ENCODE measurements around the gene FBH1.
"Not testable (repeated sequence)": the region's sequence is repeated elsewhere in the genome, so short reads cannot be mapped to it uniquely, and the experiment has no call there.

FBH1 gene

GRCh38 chr10:5860066-5860465 is 30.0 kb upstream of the FBH1 start:
- no peaks in the 10 kb centered on the region for H3K27me3 ChIP-seq (ENCODE audit: control insufficient read depth, low read length)
- H3K4me1 ChIP-seq (ENCODE audit: control insufficient read depth, low read length), result peaks cover 8% of the 10 kb centered on the region
- no peak overlapping the region for H3K4me3 ChIP-seq (ENCODE audit: low read length)
- no peaks in the 10 kb centered on the region for H3K79me2 ChIP-seq (ENCODE audit: control insufficient read depth, low read length)
- H3K36me3 ChIP-seq (ENCODE audit: control insufficient read depth, low read length), result no peaks in the 10 kb centered on the region
- peaks cover 3% of the 10 kb centered on the region; the same call in 1 of the 2 replicates for H3K9me3 ChIP-seq (ENCODE audit: control insufficient read depth, insufficient read depth, low read length)
- no peaks in the 10 kb centered on the region for H4K20me1 ChIP-seq (ENCODE audit: control insufficient read depth, insufficient read depth, low read depth, low read length)
- H3K9me2 ChIP-seq (replicated peaks; ENCODE audit: control insufficient read depth, low read length), result no peaks in the 10 kb centered on the region
- H3K27ac ChIP-seq (ENCODE audit: low read depth, low read length), result no peak overlapping the region
- H3F3A ChIP-seq (ENCODE audit: control insufficient read depth, insufficient read depth), result no peaks in the 10 kb centered on the region
- H3K4me2 ChIP-seq (ENCODE audit: low read length), result no peak overlapping the region
- no peak for TF ChIP-seq CTCF (IDR thresholded peaks at IDR 0.05; ENCODE audit: low read depth, low read length, poor library complexity, severe bottlenecking)
- TF ChIP-seq EZH2phosphoT487 (IDR thresholded peaks at IDR 0.05; ENCODE audit: borderline replicate concordance, low read length), result no peak

- Histone ChIP-seq H3K9me2 (replicated peaks; ENCODE audit: control insufficient read depth, low read length) (no peaks in the 10 kb centered on the region), H3K27me3 (ENCODE audit: control insufficient read depth, low read length) (no peaks in the 10 kb centered on the region), H3K4me1 (ENCODE audit: control insufficient read depth, low read length) (peaks cover 18% of the 10 kb centered on the region), H3K4me3 (ENCODE audit: low read length) (no peak overlapping the region), H3K36me3 (ENCODE audit: control insufficient read depth, low read length) (no peaks in the 10 kb centered on the region), H3K9me3 (ENCODE audit: control insufficient read depth, insufficient read depth, low read length) (peaks cover 3% of the 10 kb centered on the region; the same call in 1 of the 2 replicates), H3K27ac (ENCODE audit: low read depth, low read length) (no peak overlapping the region), H3K4me2 (ENCODE audit: low read length) (peak overlapping the region; percentile 30), H3K79me2 (ENCODE audit: control insufficient read depth, low read length) (no peaks in the 10 kb centered on the region), H4K20me1 (ENCODE audit: control insufficient read depth, insufficient read depth, low read depth, low read length) (no peaks in the 10 kb centered on the region), H3F3A (ENCODE audit: control insufficient read depth, insufficient read depth) (no peaks in the 10 kb centered on the region)
- TF ChIP-seq CTCF (IDR thresholded peaks at IDR 0.05; ENCODE audit: low read depth, low read length, poor library complexity, severe bottlenecking) (no peak), EZH2phosphoT487 (IDR thresholded peaks at IDR 0.05; ENCODE audit: borderline replicate concordance, low read length) (no peak)
Measured at GRCh38 chr10:5862360-5862961, 27.6 kb upstream of the FBH1 start.

- peaks cover 18% of the 10 kb centered on the region for H3K4me1 ChIP-seq (ENCODE audit: control insufficient read depth, low read length)
- not testable (repeated sequence) for H3K27ac ChIP-seq (ENCODE audit: low read depth, low read length); H3F3A ChIP-seq (ENCODE audit: control insufficient read depth, insufficient read depth); H3K9me3 ChIP-seq (ENCODE audit: control insufficient read depth, insufficient read depth, low read length); H3K9me2 ChIP-seq (replicated peaks; ENCODE audit: control insufficient read depth, low read length); H4K20me1 ChIP-seq (ENCODE audit: control insufficient read depth, insufficient read depth, low read depth, low read length); H3K36me3 ChIP-seq (ENCODE audit: control insufficient read depth, low read length); H3K4me3 ChIP-seq (ENCODE audit: low read length); H3K27me3 ChIP-seq (ENCODE audit: control insufficient read depth, low read length); H3K79me2 ChIP-seq (ENCODE audit: control insufficient read depth, low read length)
- peak overlapping the region; percentile 30; the same call in 1 of the 2 replicates for H3K4me2 ChIP-seq (ENCODE audit: low read length)
Measured at GRCh38 chr10:5862981-5863685, 26.9 kb upstream of the FBH1 start.

GRCh38 chr10:5866451-5867081 is 23.5 kb upstream of the FBH1 start:
- not testable (repeated sequence) for H3K9me3 ChIP-seq (ENCODE audit: control insufficient read depth, insufficient read depth, low read length); H4K20me1 ChIP-seq (ENCODE audit: control insufficient read depth, insufficient read depth, low read depth, low read length); H3F3A ChIP-seq (ENCODE audit: control insufficient read depth, insufficient read depth); H3K27me3 ChIP-seq (ENCODE audit: control insufficient read depth, low read length); H3K27ac ChIP-seq (ENCODE audit: low read depth, low read length); H3K79me2 ChIP-seq (ENCODE audit: control insufficient read depth, low read length); H3K9me2 ChIP-seq (replicated peaks; ENCODE audit: control insufficient read depth, low read length); H3K4me2 ChIP-seq (ENCODE audit: low read length); H3K4me3 ChIP-seq (ENCODE audit: low read length); H3K36me3 ChIP-seq (ENCODE audit: control insufficient read depth, low read length)
- H3K4me1 ChIP-seq (ENCODE audit: control insufficient read depth, low read length), result peaks cover 18% of the 10 kb centered on the region

- H3K9me2 ChIP-seq (replicated peaks; ENCODE audit: control insufficient read depth, low read length); H3K4me3 ChIP-seq (ENCODE audit: low read length); H3F3A ChIP-seq (ENCODE audit: control insufficient read depth, insufficient read depth); H4K20me1 ChIP-seq (ENCODE audit: control insufficient read depth, insufficient read depth, low read depth, low read length); H3K9me3 ChIP-seq (ENCODE audit: control insufficient read depth, insufficient read depth, low read length); H3K79me2 ChIP-seq (ENCODE audit: control insufficient read depth, low read length); H3K4me2 ChIP-seq (ENCODE audit: low read length); H3K27me3 ChIP-seq (ENCODE audit: control insufficient read depth, low read length); H3K27ac ChIP-seq (ENCODE audit: low read depth, low read length); H3K36me3 ChIP-seq (ENCODE audit: control insufficient read depth, low read length): not testable (repeated sequence)
- peaks cover 18% of the 10 kb centered on the region for H3K4me1 ChIP-seq (ENCODE audit: control insufficient read depth, low read length)
Measured at GRCh38 chr10:5867091-5867615, 22.9 kb upstream of the FBH1 start.

GRCh38 chr10:5868383-5868782 is 21.7 kb upstream of the FBH1 start:
- H3K9me3 ChIP-seq (ENCODE audit: control insufficient read depth, insufficient read depth, low read length); H3F3A ChIP-seq (ENCODE audit: control insufficient read depth, insufficient read depth); H4K20me1 ChIP-seq (ENCODE audit: control insufficient read depth, insufficient read depth, low read depth, low read length); H3K27me3 ChIP-seq (ENCODE audit: control insufficient read depth, low read length); H3K36me3 ChIP-seq (ENCODE audit: control insufficient read depth, low read length); H3K27ac ChIP-seq (ENCODE audit: low read depth, low read length); H3K4me3 ChIP-seq (ENCODE audit: low read length); H3K4me2 ChIP-seq (ENCODE audit: low read length); H3K9me2 ChIP-seq (replicated peaks; ENCODE audit: control insufficient read depth, low read length); H3K79me2 ChIP-seq (ENCODE audit: control insufficient read depth, low read length): not testable (repeated sequence)
- peaks cover 17% of the 10 kb centered on the region for H3K4me1 ChIP-seq (ENCODE audit: control insufficient read depth, low read length)

Data from DOHH2 (cell line).